Measurements from ENCODE around the gene CARD6.
"Not testable (repeated sequence)": the region's sequence is repeated elsewhere in the genome, so short reads cannot be mapped to it uniquely, and the experiment has no call there.

CARD6 gene

GRCh38 chr5:40841068-40841805, at the start of gene CARD6:
TSS of gene CARD6 (plus strand) at chr5:40841367. CDS start at chr5:40841383, 16 bp downstream.
- in situ Hi-C loops (cut with MboI; ENCODE audit: low sequenced_read_pairs) = no loop called here

GRCh38 chr5:40791715-40792139, 49.4 kb upstream of the CARD6 start:
- in situ Hi-C loops (cut with MboI; ENCODE audit: low sequenced_read_pairs) = no loop called here

- in situ Hi-C loops (cut with MboI; ENCODE audit: low sequenced_read_pairs) = not testable (repeated sequence)
Measured at GRCh38 chr5:40792691-40793090, 48.5 kb upstream of the CARD6 start.

- in situ Hi-C loops (cut with MboI; ENCODE audit: low sequenced_read_pairs) = not testable (repeated sequence)
Measured at GRCh38 chr5:40794340-40794739, 46.8 kb upstream of the CARD6 start.

GRCh38 chr5:40794877-40795276, 46.3 kb upstream of the CARD6 start:
- in situ Hi-C loops (cut with MboI; ENCODE audit: low sequenced_read_pairs) = not testable (repeated sequence)

- in situ Hi-C loops (cut with MboI; ENCODE audit: low sequenced_read_pairs) = no loop called here
Measured at GRCh38 chr5:40796487-40796889, 44.7 kb upstream of the CARD6 start.

- in situ Hi-C loops (cut with MboI; ENCODE audit: low sequenced_read_pairs) = no loop called here
Measured at GRCh38 chr5:40797273-40798011, 43.7 kb upstream of the CARD6 start.

GRCh38 chr5:40798012-40798800, 43.0 kb upstream of the CARD6 start, which contains the start of gene PRKAA1:
TSS of gene PRKAA1 (minus strand) at chr5:40798374. CDS start at chr5:40798189, 185 bp downstream.
- in situ Hi-C loops (cut with MboI; ENCODE audit: low sequenced_read_pairs) = no loop called here

- in situ Hi-C loops (cut with MboI; ENCODE audit: low sequenced_read_pairs) = no loop called here
Measured at GRCh38 chr5:40798801-40799210, 42.4 kb upstream of the CARD6 start.

GRCh38 chr5:40799258-40799657, 41.9 kb upstream of the CARD6 start:
- in situ Hi-C loops (cut with MboI; ENCODE audit: low sequenced_read_pairs) = no loop called here

- in situ Hi-C loops (cut with MboI; ENCODE audit: low sequenced_read_pairs) = no loop called here
Measured at GRCh38 chr5:40801771-40802562, 39.2 kb upstream of the CARD6 start.

GRCh38 chr5:40812125-40812524, 29.0 kb upstream of the CARD6 start:
- in situ Hi-C loops (cut with MboI; ENCODE audit: low sequenced_read_pairs) = no loop called here

GRCh38 chr5:40813698-40814281, 27.4 kb upstream of the CARD6 start:
- in situ Hi-C loops (cut with MboI; ENCODE audit: low sequenced_read_pairs) = no loop called here

- in situ Hi-C loops (cut with MboI; ENCODE audit: low sequenced_read_pairs) = no loop called here
Measured at GRCh38 chr5:40823459-40823858, 17.7 kb upstream of the CARD6 start.

GRCh38 chr5:40825461-40826043, 15.6 kb upstream of the CARD6 start:
- in situ Hi-C loops (cut with MboI; ENCODE audit: low sequenced_read_pairs) = not testable (repeated sequence)

- in situ Hi-C loops (cut with MboI; ENCODE audit: low sequenced_read_pairs) = no loop called here
Measured at GRCh38 chr5:40826489-40827187, 14.5 kb upstream of the CARD6 start.

- in situ Hi-C loops (cut with MboI; ENCODE audit: low sequenced_read_pairs) = no loop called here
Measured at GRCh38 chr5:40827188-40827977, 13.8 kb upstream of the CARD6 start.

- in situ Hi-C loops (cut with MboI; ENCODE audit: low sequenced_read_pairs) = no loop called here
Measured at GRCh38 chr5:40828021-40828631, 13.0 kb upstream of the CARD6 start.

Data from HL-60/S4 treated with retinoic acid at 250 ng/mL for 4 days and 3 days (cell line).